HepG2 (cell line): ENCODE data around the gene SUCLG1. TPM values are rescaled to one million over a fixed set of nuclear protein-coding genes. Genes with fewer than 3 reads are reported as not detected.

Experiments used
- ATAC-seq: fragments of 200-7000 bp; cut with Tn5 transposase; 3 replicates; pipeline ENCODE4 v1.9.1; 2020; ENCODE audit warnings: mild to moderate bottlenecking, moderate library complexity
- BruUV-seq: library from RNA; stranded (reverse); fragments of 400-500 nt; replicated peaks from 2 replicates; lab custom pipeline; 2021; lab: Mats Ljungman, UMichigan
- CTCF ChIA-PET: fragments of 300-600 bp; formaldehyde crosslinking; extraction: SDS; loops from one replicate; lab custom pipeline; 2021; ENCODE audit warnings: low total read pairs, inconsistent platforms, low intra/inter-chr PET ratio; lab: Yijun Ruan, JAX
- POLR2A ChIA-PET: fragments of 350-600 bp; sonication (Branson Sonifier 250); formaldehyde crosslinking; loops from one replicate; lab custom pipeline; 2020; ENCODE audit warnings: antibody characterized with exemption, inconsistent platforms; lab: Yijun Ruan, JAX
- DNase-seq: peaks from one replicate; pipeline ENCODE4 v3.0.0-alpha.2; 2015; ENCODE audit warnings: low spot score
- FAIRE-seq: peaks from 3 replicates; lab custom pipeline; 2011; peaks lifted over from hg19 to GRCh38; lab: Jason Lieb, UNC
- H2AFZ ChIP-seq: one replicate; pipeline ENCODE4 v1.6.1; 2011; ENCODE audit warnings: low read length, inconsistent platforms
- H3K27ac ChIP-seq: fragments of 300-600 bp; 3 replicates; pipeline ENCODE4 v1.8.0; 2011; ENCODE audit warnings: mixed run types, mild to moderate bottlenecking, mixed read lengths, low read length, inconsistent platforms; ENCODE audit not compliant: insufficient read depth; ENCODE audit errors: extremely low read length
- H3K27me3 ChIP-seq, 2 experiments: fragments of 200-600 bp in 1 of 2; 2 replicates in 1 of 2; 3 replicates in 1 of 2; pipeline versions ENCODE4 v1.6.0 to v1.8.0; 2011; ENCODE audit warnings: low read length in 2 of 2, mild to moderate bottlenecking in 2 of 2, moderate library complexity in 2 of 2, inconsistent platforms in 1 of 2; ENCODE audit not compliant: insufficient read depth in 2 of 2, control insufficient read depth in 1 of 2
- H3K36me3 ChIP-seq, 2 experiments: fragments of 200-600 bp in 1 of 2; replicated peaks in 1 of 2; 2 replicates in 1 of 2; 3 replicates in 1 of 2; pipeline versions ENCODE4 v1.5.1 to v1.8.0; 2011; ENCODE audit warnings: low read length in 2 of 2, inconsistent platforms in 1 of 2; ENCODE audit not compliant: insufficient read depth in 2 of 2, control insufficient read depth in 1 of 2
- H3K4me1 ChIP-seq: 2 replicates; pipeline ENCODE4 v1.5.1; 2012; ENCODE audit warnings: low read length, inconsistent platforms; ENCODE audit not compliant: insufficient read depth
- H3K4me2 ChIP-seq: 2 replicates; pipeline ENCODE4 v1.6.0; 2011; ENCODE audit warnings: low read depth, low read length, inconsistent platforms
- H3K4me3 ChIP-seq, 3 experiments: fragments of 200-600 bp in 1 of 3; sonication (generic), shearing (Covaris generic) in 1 of 3; replicated peaks in 1 of 3; 2 replicates each; pipeline ENCODE4 v1.5.1; 2011 to 2016; ENCODE audit warnings: low read length in 3 of 3, inconsistent platforms in 2 of 3, low read depth in 2 of 3, mild to moderate bottlenecking in 2 of 3, control low read depth in 1 of 3, mixed read lengths in 1 of 3; ENCODE audit not compliant: insufficient read depth in 1 of 3
- H3K79me2 ChIP-seq: one replicate; pipeline ENCODE4 v1.6.1; 2011; ENCODE audit warnings: low read length, inconsistent platforms; ENCODE audit not compliant: insufficient read depth
- H3K9ac ChIP-seq: 2 replicates; pipeline ENCODE4 v1.6.0; 2011; ENCODE audit warnings: mild to moderate bottlenecking, low read depth, low read length, inconsistent platforms; ENCODE audit not compliant: insufficient read depth
- H3K9me3 ChIP-seq: 2 replicates; pipeline ENCODE4 v1.5.1; 2012; ENCODE audit warnings: mild to moderate bottlenecking, low read length
- H4K20me1 ChIP-seq: 2 replicates; pipeline ENCODE4 v1.6.0; 2011; ENCODE audit warnings: inconsistent platforms, mild to moderate bottlenecking, low read length, moderate library complexity; ENCODE audit not compliant: insufficient read depth
- CTCF ChIP-seq: sonication (generic); formaldehyde crosslinking; IDR thresholded peaks from 2 replicates; pipeline ENCODE4 v1.5.0; 2020; ENCODE audit warnings: mild to moderate bottlenecking, missing genetic modification reagents, moderate library complexity
- ERF ChIP-seq: IDR thresholded peaks from 2 replicates; pipeline ENCODE4 v1.6.1; 2018; ENCODE audit warnings: missing biosample characterization, missing genetic modification reagents
- GABPA ChIP-seq, 2 experiments: IDR thresholded peaks; 2 replicates each; pipeline ENCODE4 v1.6.1; 2011 to 2016; ENCODE audit warnings: low read depth in 2 of 2, low read length in 1 of 2, missing biosample characterization in 1 of 2, missing genetic modification characterization in 1 of 2
- HNF1B ChIP-seq: sonication (generic); formaldehyde crosslinking; IDR thresholded peaks from 2 replicates; pipeline ENCODE4 v1.5.1; 2020; ENCODE audit warnings: mild to moderate bottlenecking, moderate library complexity, missing genetic modification reagents
- KDM1A ChIP-seq: IDR thresholded peaks from 2 replicates; pipeline ENCODE4 v1.6.1; 2016; ENCODE audit warnings: missing compliant biosample characterization
- MYC ChIP-seq: sonication (generic); formaldehyde crosslinking; IDR thresholded peaks from 2 replicates; pipeline ENCODE4 v1.9.0; 2021; ENCODE audit warnings: missing genetic modification reagents, borderline replicate concordance
- NCOR1 ChIP-seq: fragments of 200-600 bp; sonication (generic); IDR thresholded peaks from 2 replicates; pipeline ENCODE4 v1.7.0; 2017; ENCODE audit warnings: antibody characterized with exemption, low read length, borderline replicate concordance
- ZBTB20 ChIP-seq: sonication (generic); formaldehyde crosslinking; IDR thresholded peaks from 2 replicates; pipeline ENCODE4 v1.8.1; 2023; ENCODE audit warnings: missing genetic modification reagents, low read depth, mild to moderate bottlenecking, borderline replicate concordance
- ZNF343 ChIP-seq: sonication (generic); formaldehyde crosslinking; IDR thresholded peaks from 2 replicates; pipeline ENCODE4 v1.4.0; 2020; ENCODE audit warnings: mild to moderate bottlenecking, missing genetic modification reagents
- ZNF83 ChIP-seq: sonication (generic); formaldehyde crosslinking; IDR thresholded peaks from 2 replicates; pipeline ENCODE4 v1.4.0; 2020; ENCODE audit warnings: missing genetic modification reagents, mild to moderate bottlenecking, borderline replicate concordance
- WGBS: methylation state at CpG from one replicate; pipeline ENCODE4 v1.1.6; 2017; ENCODE audit warnings: low lambda C conversion rate; 5-methylcytosine and 5-hydroxymethylcytosine counted together
- in situ Hi-C: cut with HindIII; loops from 2 replicates; pipeline ENCODE4 v1.10.0; 2017; ENCODE audit warnings: low pct_unique_long_range_greater_than_20kb; ENCODE audit not compliant: extremely low pct_ligation_motif_present
- intact Hi-C: fragments of 100-400 bp; cut with micrococcal nuclease; formaldehyde crosslinking; loops from one replicate; pipeline ENCODE4 v1.10.0; 2022; ENCODE audit not compliant: unreplicated experiment
- polyA plus RNA-seq, 8 experiments: library from polyadenylated mRNA; depleted of rRNA in 3 of 8; stranded (reverse) in 7 of 8; unstranded in 1 of 8; fragments of >200 nt; fragmentation: Illumina TruSeq in 4 of 8; extraction: Trizol in 4 of 8; gene quantifications; 2 replicates each; pipeline versions ENCODE4 v1.2.1 to v1.2.3, GENCODE V29; 2011 to 2016; ENCODE audit warnings: low read depth in 4 of 8, missing spikeins in 1 of 8, mixed read lengths in 1 of 8; ENCODE audit not compliant: insufficient read depth in 1 of 8
- total RNA-seq, 5 experiments: library from RNA; depleted of rRNA; stranded (reverse); fragments of >200 nt; fragmentation: Illumina TruSeq; extraction: Trizol; gene quantifications; 2 replicates each; pipeline ENCODE4 v1.2.3, GENCODE V29; 2016; ENCODE audit warnings: low read depth in 1 of 5
- TF ChIP-seq, protein P1 (sequence below): sonication (generic); formaldehyde crosslinking; IDR thresholded peaks from 2 replicates; pipeline ENCODE4 v1.4.0; 2020; ENCODE audit warnings: missing genetic modification reagents
- TF ChIP-seq, protein P2 (sequence below): IDR thresholded peaks from 2 replicates; pipeline ENCODE4 v1.6.1; 2016; ENCODE audit warnings: missing compliant biosample characterization, missing genetic modification reagents, borderline replicate concordance
- TF ChIP-seq, protein P3 (sequence below): sonication (generic); formaldehyde crosslinking; IDR thresholded peaks from 2 replicates; pipeline ENCODE4 v1.8.1; 2022; ENCODE audit warnings: low read depth, mild to moderate bottlenecking, missing genetic modification reagents

The SUCLG1 gene
- total and polyA plus RNA-seq, 2 of the 13 experiments (the other 11 are each of a cell fraction or from before 2014, with no cell fraction given) = 58.7 to 121 TPM

GRCh38 chr2:84494070-84494469, 35.0 kb upstream of the SUCLG1 start:
- no peak overlapping the region for H3K4me2 ChIP-seq
- H3K79me2 ChIP-seq = no peaks in the 10 kb centered on the region
- peaks cover 5% of the 10 kb centered on the region; the same call in 1 of the 2 replicates for H3K4me1 ChIP-seq
- POLR2A ChIA-PET = no interaction called here
- BruUV-seq = no TSS peak
- intact Hi-C loops (no loop called here), in situ Hi-C loops (no loop called here)
- no peaks in the 10 kb centered on the region for H3K27me3 ChIP-seq
- DNase-seq (no peak), FAIRE-seq (no peak), ATAC-seq (no peak)
- H3K9ac ChIP-seq = no peak overlapping the region
- H3K27ac ChIP-seq = no peak overlapping the region
- CTCF ChIA-PET = interaction anchor here (4.3 kb wide), 1 partner anchor 137 kb away, joined by 69 read pairs; no protein-coding TSS in a partner anchor
- H3K9me3 ChIP-seq = no peaks in the 10 kb centered on the region
- no peak overlapping the region for H2AFZ ChIP-seq
- no peaks in the 10 kb centered on the region for H3K36me3 ChIP-seq
- H4K20me1 ChIP-seq = no peaks in the 10 kb centered on the region
- H3K4me3 ChIP-seq = no peak overlapping the region
- 21% methylated on average over 4 of the region's 4 CpGs for WGBS
- no peak for TF ChIP-seq ERF (CRISPR knock-in tag)
- TF ChIP-seq NCOR1 = no peak
- no peak for TF ChIP-seq KDM1A (CRISPR knock-in tag)
- TF ChIP-seq, protein P1, sequence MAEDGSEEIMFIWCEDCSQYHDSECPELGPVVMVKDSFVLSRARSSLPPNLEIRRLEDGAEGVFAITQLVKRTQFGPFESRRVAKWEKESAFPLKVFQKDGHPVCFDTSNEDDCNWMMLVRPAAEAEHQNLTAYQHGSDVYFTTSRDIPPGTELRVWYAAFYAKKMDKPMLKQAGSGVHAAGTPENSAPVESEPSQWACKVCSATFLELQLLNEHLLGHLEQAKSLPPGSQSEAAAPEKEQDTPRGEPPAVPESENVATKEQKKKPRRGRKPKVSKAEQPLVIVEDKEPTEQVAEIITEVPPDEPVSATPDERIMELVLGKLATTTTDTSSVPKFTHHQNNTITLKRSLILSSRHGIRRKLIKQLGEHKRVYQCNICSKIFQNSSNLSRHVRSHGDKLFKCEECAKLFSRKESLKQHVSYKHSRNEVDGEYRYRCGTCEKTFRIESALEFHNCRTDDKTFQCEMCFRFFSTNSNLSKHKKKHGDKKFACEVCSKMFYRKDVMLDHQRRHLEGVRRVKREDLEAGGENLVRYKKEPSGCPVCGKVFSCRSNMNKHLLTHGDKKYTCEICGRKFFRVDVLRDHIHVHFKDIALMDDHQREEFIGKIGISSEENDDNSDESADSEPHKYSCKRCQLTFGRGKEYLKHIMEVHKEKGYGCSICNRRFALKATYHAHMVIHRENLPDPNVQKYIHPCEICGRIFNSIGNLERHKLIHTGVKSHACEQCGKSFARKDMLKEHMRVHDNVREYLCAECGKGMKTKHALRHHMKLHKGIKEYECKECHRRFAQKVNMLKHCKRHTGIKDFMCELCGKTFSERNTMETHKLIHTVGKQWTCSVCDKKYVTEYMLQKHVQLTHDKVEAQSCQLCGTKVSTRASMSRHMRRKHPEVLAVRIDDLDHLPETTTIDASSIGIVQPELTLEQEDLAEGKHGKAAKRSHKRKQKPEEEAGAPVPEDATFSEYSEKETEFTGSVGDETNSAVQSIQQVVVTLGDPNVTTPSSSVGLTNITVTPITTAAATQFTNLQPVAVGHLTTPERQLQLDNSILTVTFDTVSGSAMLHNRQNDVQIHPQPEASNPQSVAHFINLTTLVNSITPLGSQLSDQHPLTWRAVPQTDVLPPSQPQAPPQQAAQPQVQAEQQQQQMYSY (CRISPR knock-in tag) = no peak
- TF ChIP-seq ZNF83 (CRISPR knock-in tag) = no peak
- TF ChIP-seq CTCF = no peak
- TF ChIP-seq, protein P2, sequence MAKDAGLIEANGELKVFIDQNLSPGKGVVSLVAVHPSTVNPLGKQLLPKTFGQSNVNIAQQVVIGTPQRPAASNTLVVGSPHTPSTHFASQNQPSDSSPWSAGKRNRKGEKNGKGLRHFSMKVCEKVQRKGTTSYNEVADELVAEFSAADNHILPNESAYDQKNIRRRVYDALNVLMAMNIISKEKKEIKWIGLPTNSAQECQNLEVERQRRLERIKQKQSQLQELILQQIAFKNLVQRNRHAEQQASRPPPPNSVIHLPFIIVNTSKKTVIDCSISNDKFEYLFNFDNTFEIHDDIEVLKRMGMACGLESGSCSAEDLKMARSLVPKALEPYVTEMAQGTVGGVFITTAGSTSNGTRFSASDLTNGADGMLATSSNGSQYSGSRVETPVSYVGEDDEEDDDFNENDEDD (CRISPR knock-in tag) = no peak
- TF ChIP-seq GABPA (IDR thresholded peaks at IDR 0.05; ENCODE audit: low read depth, low read length) = no peak
- no peak for TF ChIP-seq GABPA (CRISPR knock-in tag; IDR thresholded peaks at IDR 0.05; ENCODE audit: low read depth)
- TF ChIP-seq ZBTB20 (CRISPR knock-in tag) = no peak
- TF ChIP-seq MYC (CRISPR knock-in tag) = no peak
- no peak for TF ChIP-seq ZNF343 (CRISPR knock-in tag)
- no peak for TF ChIP-seq HNF1B (CRISPR knock-in tag)
- TF ChIP-seq, protein P3, sequence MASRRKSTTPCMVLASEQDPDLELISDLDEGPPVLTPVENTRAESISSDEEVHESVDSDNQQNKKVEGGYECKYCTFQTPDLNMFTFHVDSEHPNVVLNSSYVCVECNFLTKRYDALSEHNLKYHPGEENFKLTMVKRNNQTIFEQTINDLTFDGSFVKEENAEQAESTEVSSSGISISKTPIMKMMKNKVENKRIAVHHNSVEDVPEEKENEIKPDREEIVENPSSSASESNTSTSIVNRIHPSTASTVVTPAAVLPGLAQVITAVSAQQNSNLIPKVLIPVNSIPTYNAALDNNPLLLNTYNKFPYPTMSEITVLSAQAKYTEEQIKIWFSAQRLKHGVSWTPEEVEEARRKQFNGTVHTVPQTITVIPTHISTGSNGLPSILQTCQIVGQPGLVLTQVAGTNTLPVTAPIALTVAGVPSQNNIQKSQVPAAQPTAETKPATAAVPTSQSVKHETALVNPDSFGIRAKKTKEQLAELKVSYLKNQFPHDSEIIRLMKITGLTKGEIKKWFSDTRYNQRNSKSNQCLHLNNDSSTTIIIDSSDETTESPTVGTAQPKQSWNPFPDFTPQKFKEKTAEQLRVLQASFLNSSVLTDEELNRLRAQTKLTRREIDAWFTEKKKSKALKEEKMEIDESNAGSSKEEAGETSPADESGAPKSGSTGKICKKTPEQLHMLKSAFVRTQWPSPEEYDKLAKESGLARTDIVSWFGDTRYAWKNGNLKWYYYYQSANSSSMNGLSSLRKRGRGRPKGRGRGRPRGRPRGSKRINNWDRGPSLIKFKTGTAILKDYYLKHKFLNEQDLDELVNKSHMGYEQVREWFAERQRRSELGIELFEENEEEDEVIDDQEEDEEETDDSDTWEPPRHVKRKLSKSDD = no peak
